ENCODE data around the gene SLCO4C1. TPM values are rescaled to one million over a fixed set of nuclear protein-coding genes. Genes with fewer than 3 reads are reported as not detected.

SLCO4C1 gene
- total RNA-seq, 1 donor from 2014 or later = 0.11 TPM

DNA sequence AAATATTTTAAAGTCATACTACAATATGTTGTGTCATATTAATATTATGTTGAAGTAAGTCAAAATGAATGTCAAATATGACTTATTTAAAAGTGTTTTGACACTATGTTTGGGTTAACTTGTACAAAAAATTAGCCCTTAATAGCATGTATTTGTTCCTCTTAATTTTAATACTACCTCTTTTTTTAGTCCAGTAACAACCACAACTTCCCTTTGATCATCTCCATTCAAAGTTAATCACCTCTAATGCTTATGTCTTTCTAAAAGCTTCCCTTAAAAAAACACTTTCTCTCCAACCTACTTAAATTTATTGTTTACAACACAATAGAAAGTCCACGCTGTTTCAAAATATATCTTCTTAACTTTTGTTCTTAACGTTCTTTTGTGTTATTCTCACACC lies 9.6 kb downstream of the SLCO4C1 start:
- Mint-ChIP-seq H3K4me1 (ENCODE audit: unreplicated experiment) (no peaks in the 10 kb centered on the region), H3K36me3 (ENCODE audit: unreplicated experiment) (no peaks in the 10 kb centered on the region), H3K27ac (ENCODE audit: unreplicated experiment) (no peak overlapping the region), H3K9me3 (ENCODE audit: unreplicated experiment) (no peaks in the 10 kb centered on the region), H3K27me3 (ENCODE audit: unreplicated experiment) (peaks cover 11% of the 10 kb centered on the region), H3K4me3 (ENCODE audit: unreplicated experiment) (no peak overlapping the region)
- DNase-seq (ENCODE audit: extremely low spot score, unreplicated experiment) = no peak
- no peak for TF ChIP-seq CTCF (IDR thresholded peaks at IDR 0.05)

DNA sequence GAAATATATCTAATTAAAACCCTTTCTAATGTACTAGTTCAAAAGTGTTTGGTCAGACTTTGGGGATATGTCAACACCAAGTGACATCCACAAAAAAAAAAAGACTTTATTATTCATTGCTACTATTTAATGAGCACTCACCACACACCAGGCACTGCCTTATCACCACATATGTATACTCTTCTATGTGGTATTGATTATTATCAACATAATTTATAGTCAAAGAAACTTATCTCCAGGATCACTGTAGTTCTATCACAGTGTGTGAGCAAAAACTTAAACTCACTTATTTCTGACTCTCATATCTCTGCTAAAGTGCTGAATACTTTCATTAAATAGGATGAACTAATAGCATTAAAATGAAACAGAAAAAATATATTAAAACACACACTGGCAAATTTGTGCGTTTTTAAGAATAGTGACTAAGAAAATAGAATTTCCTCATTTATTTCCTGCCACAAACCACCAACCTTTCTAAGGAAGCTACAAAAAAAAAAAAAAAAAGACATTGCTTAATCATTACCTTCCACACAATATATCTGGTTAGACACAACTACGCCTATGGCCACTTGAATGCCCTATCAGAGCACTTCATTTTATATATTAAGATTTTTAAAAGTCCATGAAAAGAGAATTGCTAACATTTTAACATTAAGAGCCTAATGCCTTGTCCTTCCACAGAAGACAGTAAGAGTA lies 12.8 kb downstream of the SLCO4C1 start:
- TF ChIP-seq CTCF (IDR thresholded peaks at IDR 0.05) = no peak
- no peaks in the 10 kb centered on the region for H3K9me3 Mint-ChIP-seq (ENCODE audit: unreplicated experiment)
- H3K27me3 Mint-ChIP-seq (ENCODE audit: unreplicated experiment) = peaks cover 12% of the 10 kb centered on the region
- H3K36me3 Mint-ChIP-seq (ENCODE audit: unreplicated experiment) = no peaks in the 10 kb centered on the region
- H3K4me3 Mint-ChIP-seq (ENCODE audit: unreplicated experiment) = no peak overlapping the region
- no peak overlapping the region for H3K27ac Mint-ChIP-seq (ENCODE audit: unreplicated experiment)
- no peaks in the 10 kb centered on the region for H3K4me1 Mint-ChIP-seq (ENCODE audit: unreplicated experiment)
- DNase-seq (ENCODE audit: extremely low spot score, unreplicated experiment) = no peak

GRCh38 chr5:102279711-102280110 lies 16.4 kb downstream of the SLCO4C1 start:
- H3K36me3 Mint-ChIP-seq (ENCODE audit: unreplicated experiment) = no peaks in the 10 kb centered on the region
- no peak for TF ChIP-seq CTCF (IDR thresholded peaks at IDR 0.05)
- no peak overlapping the region for H3K4me3 Mint-ChIP-seq (ENCODE audit: unreplicated experiment)
- H3K27me3 Mint-ChIP-seq (ENCODE audit: unreplicated experiment) = peaks cover 17% of the 10 kb centered on the region
- no peak for DNase-seq (ENCODE audit: extremely low spot score, unreplicated experiment)
- no peaks in the 10 kb centered on the region for H3K4me1 Mint-ChIP-seq (ENCODE audit: unreplicated experiment)
- H3K9me3 Mint-ChIP-seq (ENCODE audit: unreplicated experiment) = no peaks in the 10 kb centered on the region
- no peak overlapping the region for H3K27ac Mint-ChIP-seq (ENCODE audit: unreplicated experiment)

GRCh38 chr5:102278231-102278630 lies 17.9 kb downstream of the SLCO4C1 start:
- no peak for TF ChIP-seq CTCF (IDR thresholded peaks at IDR 0.05)
- H3K9me3 Mint-ChIP-seq (ENCODE audit: unreplicated experiment) = no peaks in the 10 kb centered on the region
- no peaks in the 10 kb centered on the region for H3K36me3 Mint-ChIP-seq (ENCODE audit: unreplicated experiment)
- no peak overlapping the region for H3K27ac Mint-ChIP-seq (ENCODE audit: unreplicated experiment)
- H3K4me3 Mint-ChIP-seq (ENCODE audit: unreplicated experiment) = no peak overlapping the region
- H3K27me3 Mint-ChIP-seq (ENCODE audit: unreplicated experiment) = peaks cover 12% of the 10 kb centered on the region
- DNase-seq (ENCODE audit: extremely low spot score, unreplicated experiment) = no peak
- no peaks in the 10 kb centered on the region for H3K4me1 Mint-ChIP-seq (ENCODE audit: unreplicated experiment)

DNA sequence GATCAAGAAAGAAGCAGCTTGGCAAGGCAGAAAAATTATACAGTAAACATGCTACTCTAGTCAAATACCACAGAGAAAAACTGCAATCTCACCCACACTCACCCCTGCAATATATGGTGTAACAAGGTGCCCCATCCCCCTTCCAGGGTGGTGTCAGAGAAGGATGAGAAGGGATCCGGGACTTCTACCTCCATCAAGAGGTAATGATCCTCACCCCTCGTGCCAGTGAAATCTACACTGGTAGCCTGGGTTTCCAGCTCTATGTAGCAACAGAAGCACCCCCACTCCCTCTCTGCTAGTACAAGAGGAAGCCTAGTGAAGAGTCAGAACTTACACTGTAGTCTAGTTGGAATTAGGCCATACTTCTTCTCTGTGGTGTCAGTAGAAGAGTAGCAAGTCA lies 18.9 kb downstream of the SLCO4C1 start:
- H3K27ac Mint-ChIP-seq (ENCODE audit: unreplicated experiment) = no peak overlapping the region
- H3K4me1 Mint-ChIP-seq (ENCODE audit: unreplicated experiment) = no peaks in the 10 kb centered on the region
- no peak overlapping the region for H3K4me3 Mint-ChIP-seq (ENCODE audit: unreplicated experiment)
- H3K9me3 Mint-ChIP-seq (ENCODE audit: unreplicated experiment) = no peaks in the 10 kb centered on the region
- peaks cover 14% of the 10 kb centered on the region for H3K27me3 Mint-ChIP-seq (ENCODE audit: unreplicated experiment)
- DNase-seq (ENCODE audit: extremely low spot score, unreplicated experiment) = no peak
- no peak for TF ChIP-seq CTCF (IDR thresholded peaks at IDR 0.05)
- no peaks in the 10 kb centered on the region for H3K36me3 Mint-ChIP-seq (ENCODE audit: unreplicated experiment)

Measured in osteocyte (in vitro differentiated cells).